ENCODE data around the gene ZNF816.
"Not testable (repeated sequence)": the region's sequence is repeated elsewhere in the genome, so short reads cannot be mapped to it uniquely, and the experiment has no call there.

ZNF816 gene

DNA sequence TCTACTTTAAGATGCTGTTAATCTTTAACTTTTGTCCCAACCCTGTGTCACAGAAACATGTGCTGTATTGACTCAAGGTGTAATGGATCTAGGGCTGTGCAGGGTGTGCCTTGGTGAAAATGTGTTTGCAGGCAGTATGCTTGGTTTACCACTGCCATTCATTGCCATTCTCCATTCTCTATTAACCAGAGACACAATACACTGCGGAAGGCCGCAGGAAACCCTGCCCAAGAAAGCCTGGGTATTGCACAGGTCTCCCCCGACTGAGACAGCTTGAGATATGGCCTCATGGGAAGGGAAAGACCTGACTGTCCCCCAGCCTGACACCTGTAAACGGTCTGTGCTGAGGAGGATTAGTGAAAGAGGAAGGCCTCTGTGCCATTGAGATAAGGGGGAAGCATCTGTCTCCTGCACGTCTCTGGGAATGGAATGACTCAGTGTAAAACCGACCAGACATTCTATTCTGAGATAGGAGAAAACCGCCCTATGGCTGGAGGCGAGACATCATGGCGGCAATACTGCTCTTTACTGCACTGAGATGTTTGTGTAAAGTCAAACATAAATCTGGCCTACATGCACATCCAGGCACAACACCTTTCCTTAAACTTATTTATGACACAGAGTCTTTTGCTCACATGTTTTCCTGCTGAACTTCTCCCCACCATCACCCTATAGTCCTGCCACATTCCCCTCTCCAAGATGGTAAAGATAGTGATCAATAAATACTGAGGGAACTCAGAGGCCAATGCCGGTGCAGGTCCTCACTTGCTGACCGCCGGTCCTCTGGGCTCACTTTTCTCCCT lies 26.3 kb downstream of the ZNF816 start:
- DNase-seq (ENCODE audit: low read depth, low spot score) = no peak

DNA sequence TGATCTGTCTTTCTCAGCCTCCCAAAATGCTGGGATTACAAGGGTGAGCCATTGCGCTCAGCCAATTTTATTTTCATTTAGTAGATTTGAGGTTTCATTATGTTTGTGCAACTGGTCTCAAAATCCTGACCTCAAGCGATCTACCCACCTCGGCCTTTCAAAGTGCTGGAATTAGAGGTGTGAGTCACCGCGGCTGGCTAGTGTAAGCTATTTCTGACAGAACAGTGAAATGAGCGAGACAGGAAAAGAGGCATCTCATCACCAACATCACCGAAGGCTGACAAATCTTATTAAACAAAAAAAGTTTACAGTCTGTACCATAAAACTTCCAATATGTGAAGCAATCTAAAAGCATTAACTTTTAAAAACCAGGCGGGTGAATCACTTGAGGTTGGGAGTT lies 27.2 kb downstream of the ZNF816 start:
- DNase-seq (ENCODE audit: low read depth, low spot score) = no peak

DNA sequence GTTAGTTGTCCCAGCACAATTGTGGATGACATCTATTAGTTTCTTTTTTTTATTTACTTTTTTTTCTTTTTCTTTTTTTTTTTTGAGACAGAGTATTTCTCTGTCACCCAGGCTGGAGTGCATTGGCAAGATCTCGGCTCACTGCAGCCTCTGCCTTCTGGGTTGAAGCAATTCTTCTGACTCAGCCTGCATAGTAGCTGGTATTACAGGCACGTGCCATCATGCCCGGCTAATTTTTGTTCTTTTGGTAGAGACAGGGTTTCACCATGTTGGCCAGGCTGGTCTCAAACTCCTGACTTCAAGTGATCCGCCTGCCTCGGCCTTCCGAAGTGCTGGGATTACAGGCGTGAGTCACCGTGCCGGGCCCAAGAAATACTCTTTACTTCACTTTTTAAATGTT lies 38.0 kb downstream of the ZNF816 start:
- DNase-seq (ENCODE audit: low read depth, low spot score) = not testable (repeated sequence)

DNA sequence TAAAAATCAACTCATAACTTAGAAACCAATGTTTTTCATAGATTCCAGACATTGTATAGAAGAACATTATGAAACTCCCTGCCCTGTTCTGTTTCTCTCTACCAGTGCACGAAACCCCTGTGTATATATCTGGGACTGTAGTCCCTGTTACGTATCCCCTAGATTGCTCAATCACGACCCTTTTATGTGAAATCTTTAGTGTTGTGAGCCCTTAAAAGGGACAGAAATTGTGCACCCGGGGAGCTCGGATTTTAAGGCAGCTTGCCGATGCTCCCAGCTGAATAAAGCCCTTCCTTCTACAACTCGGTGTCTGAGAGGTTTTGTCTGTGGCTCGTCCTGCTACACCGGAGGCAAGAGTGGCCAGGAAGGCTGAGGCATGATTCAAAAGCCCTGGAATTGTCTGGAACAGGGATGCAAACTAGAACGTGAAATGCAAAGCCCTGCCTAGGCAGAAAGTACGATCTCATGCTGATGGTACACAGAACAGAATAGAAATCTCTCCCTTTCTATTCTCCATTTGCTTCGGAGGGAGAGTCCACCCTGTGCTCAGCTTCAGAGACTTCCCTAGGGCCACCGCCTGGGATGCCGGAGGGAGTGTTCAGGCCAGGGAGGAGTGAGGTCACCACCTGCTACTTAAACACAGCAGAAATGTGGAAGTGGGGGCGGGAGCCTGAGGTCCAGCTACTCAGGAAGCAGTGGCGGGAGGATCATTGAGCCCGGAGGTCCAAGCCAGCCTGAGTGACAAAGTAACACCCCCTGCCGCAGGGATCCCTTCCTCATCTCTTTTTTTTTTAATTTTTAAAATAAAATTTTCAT lies 38.7 kb downstream of the ZNF816 start:
- DNase-seq (ENCODE audit: low read depth, low spot score) = no peak

DNA sequence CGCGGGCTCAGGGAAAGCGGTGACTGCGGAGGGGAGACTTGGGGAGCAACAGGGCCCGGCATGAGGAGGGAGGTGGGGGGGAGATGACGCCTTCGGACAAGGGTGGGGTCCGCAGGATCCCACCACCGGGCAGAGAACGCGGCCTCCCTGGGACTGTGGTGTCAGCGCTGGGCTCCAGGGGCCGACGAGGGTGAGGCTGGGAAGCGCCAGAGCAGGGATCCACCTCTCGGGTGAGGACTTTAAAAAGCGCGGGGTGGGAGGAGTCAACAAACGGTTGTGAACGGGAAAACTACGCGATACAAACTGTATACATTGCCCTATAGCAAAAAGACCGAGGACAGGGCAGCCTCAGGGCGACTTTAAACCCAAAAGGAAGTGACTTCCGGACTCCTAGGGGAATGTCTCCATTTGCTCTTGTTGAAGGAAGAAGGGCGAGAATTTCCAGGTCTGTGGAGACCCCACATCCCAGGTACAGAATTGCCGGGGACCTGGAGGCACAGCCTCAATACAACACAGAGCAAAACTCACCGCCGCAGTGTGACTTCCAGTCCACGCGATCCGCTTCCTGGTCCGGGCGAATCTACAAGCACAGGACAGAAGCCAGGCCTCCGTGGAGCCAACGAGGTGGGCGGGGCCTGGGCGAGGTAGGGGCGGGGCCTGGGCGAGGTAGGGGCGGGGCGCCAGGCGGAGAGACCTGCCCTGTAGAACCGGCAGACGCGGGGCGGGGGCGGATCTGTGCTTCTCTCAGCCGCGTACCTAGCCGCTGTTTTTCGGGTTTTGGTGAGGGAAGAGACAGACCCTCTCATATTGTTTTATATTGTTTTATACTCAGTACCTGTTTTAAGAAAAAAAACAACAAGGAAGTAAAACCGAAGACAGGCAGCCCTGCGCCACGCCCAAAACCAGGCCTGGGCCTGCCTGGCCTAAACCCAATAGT lies 39.6 kb downstream of the ZNF816 start, which contains the start of gene ZNF888:
Gene ZNF888, minus strand, starts transcription at position 588 of the 937 bp plus-strand sequence. CDS start 5,555 bp downstream, outside the sequence.
- DNase-seq (ENCODE audit: low read depth, low spot score) = peak; percentile 64

DNA sequence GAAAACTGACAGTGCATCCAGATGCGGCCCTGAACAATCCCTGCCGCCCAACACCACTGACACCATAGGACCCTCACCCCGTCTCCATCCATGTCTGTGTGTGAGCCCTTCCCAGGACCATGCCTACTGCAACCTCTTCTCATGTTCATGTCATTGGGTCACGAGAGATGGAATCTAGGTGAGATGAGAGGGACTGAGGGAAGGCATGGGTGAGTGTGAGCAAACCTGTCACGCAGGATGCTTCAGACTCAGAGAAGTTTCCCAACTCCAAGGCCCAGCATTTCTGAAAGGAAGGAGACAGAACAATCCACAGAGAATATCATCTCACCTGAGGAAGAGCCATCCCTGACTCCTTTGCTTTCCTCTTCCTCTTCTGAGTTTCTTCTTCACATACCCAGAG lies 45.1 kb downstream of the ZNF816 start:
- no peak for DNase-seq (ENCODE audit: low read depth, low spot score)

DNA sequence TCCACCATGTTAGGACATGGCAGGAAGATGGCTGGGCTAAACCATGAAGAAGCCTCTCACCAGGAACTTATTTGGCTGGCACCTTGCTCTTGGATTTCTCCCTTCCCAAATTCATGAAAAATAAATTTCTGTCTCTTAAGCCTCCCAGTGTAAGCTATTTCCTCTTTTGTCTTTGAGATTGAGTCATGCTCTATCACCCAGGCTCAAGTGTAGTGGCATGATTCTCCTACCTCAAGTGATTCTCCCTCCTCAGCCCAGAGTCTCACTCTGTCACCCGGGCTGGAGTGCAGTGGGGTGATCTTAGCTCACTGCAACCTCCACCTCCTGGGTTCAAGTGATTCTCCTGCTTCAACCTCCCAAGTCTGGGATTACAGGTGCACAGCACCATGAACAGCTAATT lies 52.0 kb downstream of the ZNF816 start:
- no peak for DNase-seq (ENCODE audit: low read depth, low spot score)

DNA sequence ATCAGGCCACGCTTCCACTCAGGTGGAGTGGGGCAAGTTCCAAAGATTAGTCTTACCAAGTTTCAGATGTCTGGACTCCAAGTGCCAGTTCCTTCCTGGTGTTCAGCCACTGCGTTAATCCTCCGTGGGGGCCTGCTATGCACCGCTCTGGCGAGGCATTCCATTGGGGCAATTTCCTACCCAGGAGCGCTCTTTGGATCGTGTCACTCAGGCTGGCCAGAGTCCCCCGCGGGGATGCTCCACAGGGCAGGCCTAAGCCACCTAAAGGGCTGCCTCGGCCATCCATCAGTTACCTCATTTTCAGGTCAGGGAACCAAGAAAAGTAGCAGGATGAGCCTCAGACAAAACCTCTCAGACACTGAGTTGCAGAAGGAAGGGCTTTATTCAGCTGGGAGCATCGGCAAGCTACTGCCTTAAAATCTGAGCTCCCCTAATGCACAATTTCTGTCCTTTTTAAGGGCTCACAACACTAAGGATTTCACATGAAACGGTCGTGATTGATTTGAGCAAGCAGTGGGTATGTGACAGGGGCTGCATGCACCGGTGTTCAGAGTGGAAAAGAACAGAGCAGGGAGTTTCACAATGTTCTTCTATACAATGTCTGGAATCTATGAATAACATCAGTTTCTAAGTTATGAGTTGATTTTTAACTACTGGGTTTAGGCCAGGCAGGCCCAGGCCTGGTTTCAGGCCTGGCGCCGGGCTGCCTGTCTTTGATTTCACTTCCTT lies 58.5 kb downstream of the ZNF816 start:
- not testable (repeated sequence) for DNase-seq (ENCODE audit: low read depth, low spot score)

DNA sequence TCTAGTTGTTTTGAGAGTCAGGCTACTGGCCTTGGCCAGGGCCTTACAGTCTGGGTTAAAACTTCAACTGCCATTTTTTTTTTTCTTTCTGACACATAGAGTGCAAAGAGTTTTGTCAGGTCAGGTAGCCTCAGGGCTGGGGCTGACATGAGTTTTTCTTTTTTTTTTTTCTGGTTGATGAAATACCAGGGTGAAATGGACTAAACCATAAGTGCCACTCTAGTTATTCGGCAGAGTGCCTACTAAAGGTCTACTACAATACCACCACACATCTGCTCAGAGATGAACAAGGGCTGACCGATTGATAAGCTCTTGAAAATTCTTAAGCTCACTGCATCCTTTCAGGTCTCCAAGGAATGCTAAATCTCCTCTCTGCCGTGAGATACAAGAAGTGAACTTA lies 60.8 kb downstream of the ZNF816 start:
- no peak for DNase-seq (ENCODE audit: low read depth, low spot score)
